Activated T-helper 1 cell treated with anti-CD3 and anti-CD28 coated beads, Interleukin-12 subunit alpha, Interleukin-12 subunit beta, Interleukin-2, Interleukin-4 antibody, amounts not matched to agents 30 ng/mL and 10 ng/mL and 1 ng/mL, durations not matched to agents 14 hours and 24 hours and 36 hours (primary cell): ENCODE data around the gene COPB1. TPM values are rescaled to one million over a fixed set of nuclear protein-coding genes. Genes with fewer than 3 reads are reported as not detected.
A peak's percentile ranks its signal among the peaks of the same experiment; 100 is the strongest.

Experiments used
- DNase-seq: peaks from one replicate; pipeline ENCODE4 v3.0.0; 2021; ENCODE audit warnings: low spot score
- H3K27ac Mint-ChIP-seq: one replicate; pipeline ENCODE4 v1.8.0; 2021; ENCODE audit warnings: mild to moderate bottlenecking, mixed read lengths
- H3K27me3 Mint-ChIP-seq: one replicate; pipeline ENCODE4 v1.8.0; 2022; ENCODE audit warnings: mild to moderate bottlenecking, moderate library complexity, mixed read lengths; ENCODE audit not compliant: insufficient read depth
- H3K36me3 Mint-ChIP-seq: one replicate; pipeline ENCODE4 v1.8.0; 2021; ENCODE audit warnings: low read depth, mixed read lengths
- H3K4me1 Mint-ChIP-seq: one replicate; pipeline ENCODE4 v1.8.0; 2021; ENCODE audit warnings: low read depth, mixed read lengths
- H3K4me3 Mint-ChIP-seq: one replicate; pipeline ENCODE4 v1.8.0; 2021; ENCODE audit warnings: mild to moderate bottlenecking, moderate library complexity, mixed read lengths
- H3K9me3 Mint-ChIP-seq: one replicate; pipeline ENCODE4 v1.8.0; 2021; ENCODE audit warnings: mixed read lengths
- intact Hi-C: fragments of 100-400 bp; cut with micrococcal nuclease; formaldehyde crosslinking; loops from one replicate; pipeline ENCODE4 v1.15.1; 2024
- total RNA-seq: library from RNA; stranded (reverse); gene quantifications from 2 replicates; pipeline ENCODE4 v1.2.3, GENCODE V29; 2022

Gene COPB1
- total RNA-seq, 1 donor from 2014 or later, result 94.8 TPM

DNA sequence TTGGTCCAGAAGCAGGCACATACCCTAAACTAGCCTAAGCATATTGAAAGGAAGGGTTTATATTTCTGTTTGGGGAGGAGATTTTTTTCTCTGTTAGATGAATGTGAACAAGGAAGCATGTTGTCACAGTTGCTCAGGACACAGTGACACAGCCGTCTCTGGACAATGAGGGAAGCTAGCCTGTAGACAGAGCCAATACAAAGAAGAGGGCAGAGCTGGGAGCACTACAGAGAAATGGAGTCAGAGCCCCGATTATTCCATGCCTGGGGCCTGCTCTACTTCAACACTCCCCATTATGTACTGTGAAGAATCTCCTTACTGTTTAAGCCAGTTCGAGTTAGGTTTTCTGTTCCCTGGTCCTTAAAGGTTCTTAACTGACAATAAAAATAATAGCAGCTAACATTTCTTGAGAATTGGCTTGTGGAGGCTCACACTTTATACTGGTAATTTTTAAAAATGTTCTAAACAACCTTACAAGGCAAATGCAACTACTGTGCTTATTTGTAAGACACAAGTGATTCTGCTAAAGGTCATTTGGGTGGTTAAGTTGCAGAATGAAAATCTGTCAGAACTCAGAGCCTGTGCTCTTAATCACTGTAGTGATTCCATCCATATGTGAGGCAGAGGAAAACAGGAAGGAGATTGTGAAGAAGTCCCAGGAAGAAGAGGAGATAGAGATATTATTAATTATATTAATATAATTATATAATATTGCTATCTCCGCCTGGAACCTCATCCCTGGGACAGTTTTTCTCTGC is 81.8 kb downstream of the COPB1 start:
- H3K27ac Mint-ChIP-seq, result peak overlapping the region; percentile 54
- intact Hi-C loops, result loop anchor here (5.0 kb wide), 1 partner anchor 340 kb away; no protein-coding TSS in a partner anchor
- peaks cover 60% of the 10 kb centered on the region for H3K4me1 Mint-ChIP-seq
- H3K36me3 Mint-ChIP-seq, result peaks cover 2% of the 10 kb centered on the region
- H3K9me3 Mint-ChIP-seq, result no peaks in the 10 kb centered on the region
- no peak overlapping the region for H3K4me3 Mint-ChIP-seq
- no peak for DNase-seq
- H3K27me3 Mint-ChIP-seq, result no peaks in the 10 kb centered on the region

DNA sequence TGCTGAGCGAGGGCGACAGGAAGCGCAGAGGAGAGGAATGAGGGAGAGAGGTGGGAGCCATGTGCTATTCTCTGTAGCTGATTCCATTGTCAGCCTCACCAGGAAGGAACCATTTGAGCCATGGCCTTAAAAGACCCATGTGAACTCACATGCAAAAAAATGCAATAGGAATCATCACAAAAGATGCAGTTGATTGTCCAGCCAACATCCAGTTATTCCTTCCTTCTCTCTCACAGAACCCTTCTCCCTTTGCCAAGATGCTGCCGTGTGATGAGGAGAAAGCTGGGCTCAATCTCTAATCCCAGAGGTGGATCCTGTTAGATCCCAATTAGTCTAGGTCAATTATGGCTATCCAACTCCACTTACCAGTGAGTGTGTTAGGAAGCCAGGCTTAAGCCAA is 82.4 kb downstream of the COPB1 start:
- no peaks in the 10 kb centered on the region for H3K9me3 Mint-ChIP-seq
- intact Hi-C loops, result loop anchor here (5.0 kb wide), 1 partner anchor 340 kb away; no protein-coding TSS in a partner anchor
- H3K27ac Mint-ChIP-seq, result peak overlapping the region; percentile 54
- peaks cover 66% of the 10 kb centered on the region for H3K4me1 Mint-ChIP-seq
- no peaks in the 10 kb centered on the region for H3K27me3 Mint-ChIP-seq
- H3K4me3 Mint-ChIP-seq, result no peak overlapping the region
- no peak for DNase-seq
- H3K36me3 Mint-ChIP-seq, result peaks cover 2% of the 10 kb centered on the region

DNA sequence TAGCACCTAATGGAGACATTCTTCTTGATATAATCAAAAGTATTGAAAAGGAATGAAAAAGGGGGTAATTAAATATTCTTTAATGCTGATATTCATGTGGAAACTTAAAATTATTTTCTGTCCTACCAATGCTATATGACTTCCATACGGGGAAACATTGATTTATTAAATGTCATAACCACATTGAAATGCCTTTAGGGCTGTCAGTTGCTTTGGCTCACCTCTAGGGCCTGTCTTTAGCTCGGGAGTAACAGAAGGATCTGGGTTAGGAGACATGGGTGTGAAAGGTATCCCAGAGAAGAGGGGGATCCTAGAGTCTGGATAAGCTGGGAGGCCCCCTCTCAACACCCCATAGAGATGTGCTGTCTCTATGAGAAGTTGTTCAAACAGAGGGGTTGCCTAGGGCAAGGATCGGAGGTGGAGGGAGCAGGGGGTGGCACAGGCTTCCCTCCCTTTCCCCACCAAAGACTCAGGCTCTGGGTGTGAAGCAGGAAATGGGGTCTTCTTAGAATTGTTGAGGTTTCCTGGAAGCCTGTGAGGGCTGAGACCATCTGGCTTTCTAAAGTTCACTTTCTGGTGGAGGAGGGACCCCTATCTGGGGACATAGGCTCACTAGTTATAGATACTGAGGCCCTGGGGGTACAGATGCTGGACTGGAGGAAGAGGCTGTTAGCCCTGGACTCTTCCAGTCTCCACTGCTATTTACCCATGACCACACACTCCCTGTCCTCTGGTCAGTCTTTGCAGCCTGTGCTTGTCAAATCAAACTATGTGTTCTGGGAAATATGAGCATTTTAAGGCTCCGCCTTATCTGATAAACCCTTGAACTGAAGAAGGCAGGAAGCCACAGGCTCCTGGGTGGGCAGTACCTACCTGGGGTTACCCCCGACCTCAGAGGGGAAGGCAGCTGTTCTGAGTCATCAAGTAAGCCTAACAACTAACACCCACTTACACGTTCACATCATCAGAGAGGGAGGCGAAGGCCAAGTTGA is 84.8 kb downstream of the COPB1 start:
- peaks cover 5% of the 10 kb centered on the region for H3K36me3 Mint-ChIP-seq
- H3K27ac Mint-ChIP-seq, result peak overlapping the region; percentile 85
- DNase-seq, result peak; percentile 71
- H3K4me1 Mint-ChIP-seq, result peaks cover 88% of the 10 kb centered on the region
- no peaks in the 10 kb centered on the region for H3K9me3 Mint-ChIP-seq
- intact Hi-C loops, result loop anchor here (1.0 to 5.0 kb wide), 7 partner anchors 39 to 477 kb away; partner anchors contain the start of gene RRAS2
- peak overlapping the region; percentile 72 for H3K4me3 Mint-ChIP-seq
- no peaks in the 10 kb centered on the region for H3K27me3 Mint-ChIP-seq

DNA sequence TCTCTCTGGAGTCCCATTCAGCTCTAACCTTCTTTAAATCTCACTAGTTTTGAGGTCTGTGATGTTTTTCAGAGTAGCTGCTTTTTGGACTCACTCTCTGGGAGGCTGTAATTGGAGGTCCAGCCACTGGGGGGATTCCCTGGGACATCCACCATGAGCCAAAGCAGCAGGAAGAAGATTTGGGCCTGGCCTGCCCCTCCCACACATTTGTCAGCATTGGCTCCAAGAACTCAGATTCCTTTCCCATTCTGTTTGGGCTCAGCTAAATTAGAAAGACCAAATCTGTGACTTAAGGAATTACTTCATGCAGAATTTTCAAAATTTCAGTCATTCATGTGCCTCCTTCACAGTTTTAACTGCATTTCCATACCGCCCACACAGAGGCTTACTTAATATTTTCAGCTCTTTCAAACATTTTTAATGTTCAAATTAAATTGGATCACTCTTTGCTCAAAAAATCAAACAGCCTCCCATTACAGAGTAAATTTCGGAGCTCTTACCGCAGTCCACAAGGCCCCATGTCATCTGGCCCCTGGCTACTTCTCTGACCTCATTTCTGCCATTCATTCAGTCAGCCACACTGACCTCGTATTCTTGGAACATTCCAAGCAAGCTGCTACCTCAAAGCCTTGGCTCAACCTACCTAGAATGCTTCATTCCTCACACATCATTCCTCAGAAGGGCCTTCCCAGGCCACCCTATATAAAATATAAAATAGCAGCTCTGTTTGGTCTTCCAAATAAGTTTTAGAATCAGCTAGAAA is 86.1 kb downstream of the COPB1 start:
- no peaks in the 10 kb centered on the region for H3K27me3 Mint-ChIP-seq
- H3K36me3 Mint-ChIP-seq, result peaks cover 5% of the 10 kb centered on the region
- H3K9me3 Mint-ChIP-seq, result no peaks in the 10 kb centered on the region
- no peak for DNase-seq
- H3K4me1 Mint-ChIP-seq, result peaks cover 79% of the 10 kb centered on the region
- intact Hi-C loops, result loop anchor here (2.0 kb wide), 1 partner anchor 105 kb away; no protein-coding TSS in a partner anchor
- H3K4me3 Mint-ChIP-seq, result no peak overlapping the region
- H3K27ac Mint-ChIP-seq, result no peak overlapping the region

DNA sequence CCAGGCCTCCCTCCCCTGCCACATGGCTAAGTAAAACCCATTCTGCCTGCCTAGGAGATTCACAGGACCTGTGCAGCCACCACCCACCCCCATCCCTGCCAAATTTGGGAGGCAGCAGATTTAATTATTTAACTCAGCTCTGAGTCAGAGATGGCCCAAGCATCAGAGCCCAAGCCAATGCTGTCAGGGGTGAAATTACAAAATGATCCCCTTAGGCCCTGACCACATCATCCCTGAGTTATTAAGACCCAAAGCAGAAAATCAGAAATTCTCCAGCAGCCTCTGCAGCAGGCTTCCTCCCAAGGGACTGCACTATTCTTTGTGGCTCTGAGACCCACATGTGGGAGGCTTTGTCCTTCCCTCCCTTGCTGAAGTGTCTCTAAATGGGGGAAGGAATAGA is 87.8 kb downstream of the COPB1 start:
- DNase-seq, result no peak
- intact Hi-C loops, result no loop called here
- peaks cover 65% of the 10 kb centered on the region for H3K4me1 Mint-ChIP-seq

DNA sequence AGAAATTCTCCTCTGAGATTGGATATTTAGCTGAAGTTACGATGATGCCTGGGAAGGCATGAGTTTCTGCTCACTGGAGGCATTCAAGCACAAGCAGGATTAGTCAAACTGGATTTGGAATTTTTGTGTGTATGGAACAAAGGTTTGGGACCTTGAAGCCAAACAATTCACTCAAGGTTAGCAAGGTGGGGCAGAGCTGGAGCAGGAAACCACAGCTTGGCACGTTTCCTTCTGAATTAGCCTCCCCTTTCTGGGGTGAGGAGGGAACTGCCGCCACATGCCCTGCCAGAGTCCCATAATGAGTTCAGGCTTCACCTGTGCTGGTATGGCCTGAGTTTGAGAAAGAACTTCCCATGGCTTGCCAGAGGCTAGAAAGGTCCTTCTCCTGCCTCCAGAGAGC is 89.7 kb downstream of the COPB1 start:
- Mint-ChIP-seq H3K27me3 (no peaks in the 10 kb centered on the region), H3K4me3 (no peak overlapping the region), H3K27ac (no peak overlapping the region), H3K9me3 (no peaks in the 10 kb centered on the region), H3K4me1 (peaks cover 50% of the 10 kb centered on the region), H3K36me3 (peaks cover 3% of the 10 kb centered on the region)
- no peak for DNase-seq
- intact Hi-C loops, result no loop called here

More for the DNA sequence above, 87.8 kb downstream of the COPB1 start:
- Mint-ChIP-seq H3K27me3 (no peaks in the 10 kb centered on the region), H3K36me3 (peaks cover 3% of the 10 kb centered on the region), H3K27ac (no peak overlapping the region), H3K9me3 (no peaks in the 10 kb centered on the region), H3K4me3 (no peak overlapping the region)

DNA sequence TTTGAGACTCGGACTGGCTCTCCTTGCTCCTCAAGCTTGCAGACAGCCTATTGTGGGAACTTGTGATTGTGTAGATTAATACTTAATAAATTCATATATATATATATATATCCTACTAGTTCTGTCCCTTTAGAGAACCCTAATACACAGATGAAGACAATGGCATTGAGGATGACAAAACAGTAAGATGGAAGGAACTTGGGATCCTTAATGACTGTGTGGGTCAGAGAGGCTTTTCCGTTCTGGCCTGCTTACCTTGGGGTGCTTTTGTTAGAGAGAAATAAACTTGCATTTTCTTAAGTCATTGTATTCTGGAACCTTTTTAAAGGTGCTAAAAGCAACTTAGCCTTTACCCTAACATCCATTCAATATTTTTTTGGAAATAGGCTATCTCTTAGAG is 91.0 kb downstream of the COPB1 start:
- Mint-ChIP-seq H3K27me3 (no peaks in the 10 kb centered on the region), H3K27ac (no peak overlapping the region)
- intact Hi-C loops, result no loop called here

More for the DNA sequence above, 91.0 kb downstream of the COPB1 start:
- Mint-ChIP-seq H3K9me3 (no peaks in the 10 kb centered on the region), H3K36me3 (peaks cover 3% of the 10 kb centered on the region), H3K4me3 (no peak overlapping the region), H3K4me1 (peaks cover 38% of the 10 kb centered on the region)
- DNase-seq, result no peak

Other genes with a start within 250 kb of the COPB1 start
- gene RRAS2, start 140.6 kb downstream of the COPB1 start, total RNA-seq, result 82.4 and 84.1 TPM in 2 replicates
- gene PSMA1, start 20.6 kb upstream of the COPB1 start, total RNA-seq, result 313 and 340 TPM in 2 replicates
- 62.8 and 64.0 TPM in 2 replicates for gene PDE3B, start 144.0 kb upstream of the COPB1 start, total RNA-seq